Medulla oblongata (tissue), 1 donor: ENCODE data around the gene CTAGE8.
"Not testable (repeated sequence)": the region's sequence is repeated elsewhere in the genome, so short reads cannot be mapped to it uniquely, and the experiment has no call there.

Source experiments
- DNase-seq: peaks from one replicate; pipeline ENCODE4 v3.0.0-alpha.2; 2015; ENCODE audit errors: extremely low spot score

CTAGE8 gene

DNA sequence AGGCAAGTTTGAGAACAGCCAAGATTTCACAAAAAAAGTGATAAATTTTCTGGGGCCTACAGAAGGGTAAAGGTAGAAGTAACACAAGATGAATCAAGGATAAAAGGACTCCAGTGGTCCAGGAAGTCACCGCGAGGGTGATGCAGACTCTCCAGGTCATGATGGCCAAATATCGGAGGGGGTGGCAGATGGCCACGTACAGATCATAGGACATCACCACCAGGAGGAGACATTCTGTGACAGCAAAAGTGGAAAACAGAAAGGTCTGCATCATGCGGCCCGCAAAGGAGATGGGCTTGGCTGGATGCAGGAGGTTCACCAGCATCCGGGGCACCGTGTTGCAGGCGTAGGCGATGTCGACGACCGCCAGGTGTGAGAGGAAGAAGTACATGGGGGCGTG, 10.0 kb downstream of the CTAGE8 start:
- DNase-seq, result not testable (repeated sequence)

DNA sequence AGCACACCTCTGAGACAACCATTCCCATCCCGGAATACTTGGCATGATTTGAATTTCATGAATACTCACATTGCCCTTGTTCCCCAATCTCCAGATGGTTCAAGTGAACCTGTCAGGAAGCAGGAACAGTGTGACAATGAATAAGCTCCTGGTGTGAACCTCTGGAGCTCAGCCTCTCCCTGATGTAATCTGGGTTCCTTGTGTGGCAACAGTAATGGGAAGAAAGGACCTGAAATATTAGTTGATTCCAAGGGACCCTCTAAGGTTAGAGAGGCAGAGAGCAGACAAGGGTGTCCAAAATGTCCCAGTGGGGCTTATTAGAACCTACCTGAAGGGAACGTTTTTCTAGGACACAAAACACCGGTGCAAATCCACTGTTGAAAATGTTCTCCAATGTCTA, 13.0 kb downstream of the CTAGE8 start:
- peak; percentile 1 for DNase-seq

DNA sequence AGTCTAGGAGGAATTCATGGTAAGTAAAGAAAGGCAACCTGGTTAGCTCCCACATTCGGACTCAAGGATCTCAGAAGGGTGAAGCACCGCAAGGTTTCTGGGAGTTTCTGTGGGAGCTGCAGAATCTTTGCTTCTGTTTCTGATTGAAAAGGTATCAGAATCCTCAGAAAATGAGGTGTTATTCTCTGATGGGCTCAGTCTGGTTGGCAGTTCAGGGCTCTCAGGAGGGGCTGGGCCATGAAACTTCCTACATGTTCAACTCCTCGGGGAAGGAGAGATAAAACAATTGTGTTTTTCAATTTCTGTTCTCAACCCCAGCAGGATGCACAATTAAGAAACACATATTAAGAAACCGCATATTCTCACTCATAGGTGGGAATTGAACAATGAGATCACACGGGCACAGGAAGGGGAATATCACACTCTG, 13.6 kb downstream of the CTAGE8 start:
- peak; percentile 1 for DNase-seq

DNA sequence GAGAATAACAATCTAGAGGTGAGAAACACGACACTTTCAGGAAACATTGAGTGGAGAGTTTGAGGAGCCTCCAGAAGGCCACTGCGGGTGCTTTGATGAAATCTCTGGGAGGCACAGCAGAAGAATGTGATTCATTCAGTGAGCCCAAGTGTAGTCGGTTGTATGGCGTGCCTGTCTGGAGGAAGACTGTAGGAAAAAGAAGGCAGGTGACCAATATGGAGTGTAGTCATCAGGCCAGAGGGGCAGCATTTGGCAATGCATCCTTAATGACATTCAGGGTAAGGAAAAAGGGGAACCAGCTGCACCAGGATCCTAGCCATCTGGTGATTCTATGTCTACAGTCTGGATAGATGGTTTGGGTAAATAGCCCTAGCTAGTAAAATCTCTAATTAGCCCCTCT, 16.8 kb downstream of the CTAGE8 start:
- DNase-seq, result not testable (repeated sequence)

DNA sequence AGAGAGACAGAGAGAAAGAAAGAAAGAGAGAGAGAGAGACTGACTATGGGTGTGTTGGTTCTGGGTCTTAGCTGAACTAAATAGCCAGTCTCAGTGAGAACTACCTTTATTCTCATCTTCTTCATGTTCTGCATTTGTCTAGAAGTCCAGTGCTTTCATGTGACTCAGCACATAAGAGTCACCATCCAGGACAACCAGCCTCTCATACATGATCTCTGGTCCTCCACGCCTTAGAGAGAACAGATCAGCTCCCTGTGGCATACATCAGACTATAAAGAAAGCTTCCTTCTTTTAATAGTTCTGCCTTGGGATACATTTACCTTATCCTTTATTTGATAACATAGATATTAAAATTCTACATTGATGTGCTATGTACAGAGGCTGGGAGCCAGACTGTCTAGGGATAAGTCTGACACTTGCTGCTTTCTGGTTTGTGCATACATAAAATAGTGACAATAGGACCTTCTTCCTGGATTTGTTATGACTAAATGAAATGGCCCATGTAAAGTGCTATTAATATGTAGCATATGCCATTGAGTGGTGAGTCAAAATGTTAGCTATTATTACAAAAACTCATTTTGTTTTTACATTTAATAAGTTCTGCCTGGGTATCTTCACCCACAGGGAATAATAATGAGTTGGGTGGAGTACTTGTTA, 21.3 kb downstream of the CTAGE8 start:
- DNase-seq, result not testable (repeated sequence)

DNA sequence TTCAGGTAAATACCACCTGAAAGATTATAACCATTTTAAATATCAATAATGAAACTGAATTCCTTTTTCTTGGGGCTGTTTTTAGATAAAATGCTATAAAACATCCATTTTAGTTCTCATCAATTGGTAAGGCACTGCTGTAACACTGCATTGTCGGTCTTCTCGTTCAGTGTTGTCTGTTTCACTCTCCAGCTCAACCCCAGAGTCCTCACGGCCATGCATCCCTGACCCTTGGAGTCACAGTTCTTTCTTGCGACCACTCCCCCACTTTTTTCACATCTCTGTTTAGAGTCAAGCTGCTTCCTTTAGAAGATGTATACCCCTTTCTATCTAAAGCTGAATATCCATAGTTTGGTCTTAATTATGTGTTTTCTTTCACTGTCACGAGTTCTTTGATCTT, 22.1 kb downstream of the CTAGE8 start:
- not testable (repeated sequence) for DNase-seq

DNA sequence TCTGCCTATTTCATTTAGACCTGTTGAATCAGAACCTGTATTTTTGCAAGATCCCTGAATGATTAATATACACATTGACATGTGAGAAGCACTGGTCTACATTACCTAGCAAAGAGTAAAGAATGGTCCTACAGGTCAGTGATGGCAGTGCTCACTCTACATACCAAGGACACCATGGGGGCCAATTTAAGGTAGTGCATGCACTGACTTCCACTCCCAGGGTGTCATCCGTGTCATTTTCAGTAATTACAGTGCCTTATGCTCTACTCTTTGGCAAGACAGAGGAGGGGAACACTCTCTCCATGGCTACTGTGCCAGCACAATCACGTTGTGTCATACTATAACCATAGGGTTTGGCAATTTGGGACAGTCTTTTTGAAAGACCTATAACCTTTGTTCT, 23.7 kb downstream of the CTAGE8 start:
- not testable (repeated sequence) for DNase-seq

DNA sequence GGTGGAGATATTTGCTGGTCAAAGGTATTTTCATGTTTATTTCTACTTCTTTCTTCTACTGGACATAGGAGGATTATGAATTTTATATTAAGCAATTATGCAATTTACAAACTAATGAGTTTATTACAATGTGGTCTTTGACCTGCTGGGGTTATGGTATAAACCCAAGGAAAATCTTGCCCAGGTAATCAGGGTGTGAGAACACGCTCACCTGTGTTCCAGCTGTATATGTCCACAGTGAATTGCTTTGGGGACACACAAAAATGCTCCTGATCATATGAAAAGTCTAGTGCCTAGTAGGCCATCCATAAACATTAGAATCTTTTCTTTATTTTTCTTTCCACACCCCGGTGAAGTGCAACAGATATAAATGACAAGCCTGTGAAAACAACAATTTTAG, 29.7 kb downstream of the CTAGE8 start, which contains the start of gene OR2A42:
Gene OR2A42, minus strand, starts transcription at position 241 of the 400 bp plus-strand sequence. CDS start 6,762 bp downstream, outside the sequence.
- not testable (repeated sequence) for DNase-seq

DNA sequence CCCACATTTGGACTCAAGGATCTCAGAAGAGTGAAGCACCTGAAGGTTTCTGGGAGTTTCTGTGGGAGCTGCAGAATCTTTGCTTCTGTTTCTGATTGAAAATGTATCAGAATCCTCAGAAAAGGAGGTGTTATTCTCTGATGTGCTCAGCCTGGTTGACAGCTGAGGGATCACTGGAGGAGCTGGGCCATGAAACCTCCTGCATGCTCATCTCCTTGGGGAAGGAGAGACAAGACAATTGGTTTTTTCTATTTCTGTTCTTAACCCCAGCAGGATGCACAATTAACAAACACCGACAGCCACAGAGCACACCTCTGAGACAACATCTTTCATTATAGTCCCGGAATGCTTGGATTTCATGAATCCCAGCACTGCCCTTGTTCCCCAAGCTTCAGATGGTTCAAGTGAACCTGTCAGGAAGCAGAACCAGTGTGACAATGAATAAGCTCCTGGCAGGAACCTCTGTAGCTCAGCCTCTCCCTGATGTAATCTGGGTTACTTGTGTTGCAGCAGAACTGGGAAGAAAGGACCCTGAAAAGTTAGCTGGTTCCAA, 30.5 kb downstream of the CTAGE8 start:
- DNase-seq, result not testable (repeated sequence)

DNA sequence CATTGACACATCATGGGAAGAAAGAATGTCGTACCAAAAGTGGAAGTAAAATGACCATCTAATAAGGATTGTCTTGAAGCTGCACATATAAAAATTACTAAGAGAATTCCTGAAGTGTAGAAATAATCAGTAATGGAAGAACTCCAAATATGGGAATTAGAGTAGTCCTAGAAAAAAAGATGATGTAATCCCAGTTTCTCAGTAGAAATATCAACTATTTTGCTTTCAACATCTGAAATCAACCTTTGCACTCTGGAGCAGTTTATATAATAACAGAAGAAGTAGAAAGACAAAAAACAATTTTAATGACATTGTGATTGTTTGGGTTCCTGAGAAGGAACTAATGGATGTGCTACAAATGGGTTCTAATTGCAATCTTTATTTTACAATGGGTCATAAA, 36.0 kb downstream of the CTAGE8 start:
- not testable (repeated sequence) for DNase-seq

DNA sequence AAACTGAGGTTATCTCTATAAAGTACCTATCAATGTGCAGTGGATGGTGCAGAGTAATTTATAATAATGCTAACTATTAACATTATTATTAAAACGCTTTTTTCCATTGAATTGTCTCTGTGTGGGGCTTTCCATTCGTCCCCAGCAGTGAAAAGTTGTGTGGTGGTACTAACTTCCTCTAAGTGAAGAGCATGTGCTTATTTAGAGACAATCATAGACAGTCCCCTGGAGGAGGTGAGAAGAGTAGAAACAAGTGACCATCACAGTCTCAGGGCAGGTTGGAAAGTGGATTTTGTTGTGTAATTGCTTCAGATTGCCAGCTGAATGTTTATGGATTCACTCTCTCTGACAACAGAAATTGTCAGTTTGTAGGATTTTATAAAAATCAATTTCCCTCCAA, 38.1 kb downstream of the CTAGE8 start:
- DNase-seq, result not testable (repeated sequence)

DNA sequence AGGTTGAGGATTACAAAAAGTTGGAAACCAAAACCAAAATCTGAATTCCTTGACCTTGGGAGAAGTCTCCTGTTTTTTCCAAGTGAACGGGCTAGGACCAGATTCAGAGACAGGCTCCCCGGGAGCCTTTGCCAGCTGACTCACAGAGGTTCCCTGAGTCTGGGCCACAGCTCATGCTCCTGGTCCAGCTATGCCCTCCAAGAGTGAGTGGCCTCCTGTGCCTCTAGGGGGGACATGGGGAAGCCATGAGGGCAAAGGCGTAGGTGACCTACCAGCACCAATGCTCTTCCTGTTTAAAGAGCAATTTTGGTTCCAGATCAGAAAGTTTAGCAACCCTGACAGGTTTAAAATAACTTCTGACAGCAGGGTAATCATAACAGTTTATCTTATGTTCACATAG, 40.3 kb downstream of the CTAGE8 start:
- DNase-seq, result not testable (repeated sequence)

DNA sequence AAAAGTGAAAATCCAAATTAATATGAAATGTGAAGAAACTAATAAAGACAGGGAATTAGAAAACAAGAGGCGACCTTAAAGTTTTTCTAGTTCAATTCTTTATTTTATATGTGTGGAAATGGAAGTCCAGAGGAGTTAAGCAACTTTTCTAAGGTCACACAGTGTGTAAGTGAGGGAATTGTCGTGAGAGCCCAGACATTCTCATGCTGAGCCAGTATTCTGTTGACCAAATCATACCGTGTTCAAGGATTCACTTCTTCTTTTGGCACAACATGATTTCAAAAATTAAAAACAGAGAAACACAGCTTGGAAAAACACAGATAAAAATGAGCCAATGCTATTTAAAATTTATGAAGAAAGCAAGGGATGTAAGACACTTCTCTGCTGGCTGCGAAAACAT, 42.2 kb downstream of the CTAGE8 start:
- DNase-seq, result not testable (repeated sequence)

DNA sequence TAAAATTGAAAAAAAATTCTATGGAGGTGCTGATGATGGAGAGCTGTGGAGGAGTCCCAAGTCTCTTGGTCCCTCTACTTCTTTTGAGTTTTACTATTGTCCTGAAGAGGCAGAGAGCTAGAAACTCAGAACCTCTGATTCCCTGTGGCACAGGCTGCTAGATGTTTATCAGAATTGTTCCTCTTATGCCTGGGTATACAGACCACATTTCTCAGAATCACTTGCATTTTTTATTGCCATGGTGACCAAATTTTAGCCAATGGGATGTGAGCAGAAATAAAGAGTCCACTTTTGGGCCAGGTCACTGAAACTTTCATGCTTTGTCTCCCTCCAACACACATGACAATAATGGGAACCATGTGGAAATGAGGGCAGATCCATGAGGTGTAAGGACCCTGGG, 45.4 kb downstream of the CTAGE8 start:
- not testable (repeated sequence) for DNase-seq

DNA sequence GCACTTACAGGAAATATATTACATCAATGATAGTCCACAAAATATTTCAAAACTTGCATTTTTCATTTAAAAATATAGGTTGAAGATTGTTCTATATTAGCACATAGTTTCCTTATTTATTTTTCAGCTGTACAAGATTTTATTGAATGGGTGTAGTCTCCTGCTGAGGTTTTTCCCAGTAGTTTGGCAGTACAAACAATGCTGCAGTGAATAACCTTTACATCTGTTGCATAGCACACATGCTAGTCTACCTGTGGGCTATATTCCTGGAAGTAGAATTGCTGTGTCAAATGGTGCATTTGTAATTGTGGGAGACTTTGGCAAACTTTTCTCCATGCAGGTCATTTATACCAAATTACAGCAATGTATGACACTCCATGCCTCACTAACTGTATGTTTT, 48.6 kb downstream of the CTAGE8 start:
- DNase-seq, result not testable (repeated sequence)

DNA sequence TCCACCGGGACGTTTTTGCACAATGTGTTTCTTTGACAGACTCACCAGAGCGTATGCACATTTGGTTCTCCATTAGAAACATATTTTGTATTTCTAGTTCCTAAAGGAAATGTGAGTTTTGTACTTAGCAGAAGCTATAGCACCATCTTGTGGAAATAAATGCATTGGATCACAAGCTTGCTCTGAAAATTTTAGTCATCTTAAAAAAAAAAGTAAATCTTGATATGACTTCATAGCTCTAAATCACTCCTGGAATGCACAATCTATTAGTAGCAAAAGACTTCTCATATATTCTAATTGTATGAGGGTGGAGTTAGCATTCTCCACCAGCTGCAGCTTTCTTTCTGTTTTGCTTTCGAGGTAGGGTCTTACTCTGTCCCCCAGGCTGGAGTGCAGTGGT, 49.9 kb downstream of the CTAGE8 start:
- not testable (repeated sequence) for DNase-seq

DNA sequence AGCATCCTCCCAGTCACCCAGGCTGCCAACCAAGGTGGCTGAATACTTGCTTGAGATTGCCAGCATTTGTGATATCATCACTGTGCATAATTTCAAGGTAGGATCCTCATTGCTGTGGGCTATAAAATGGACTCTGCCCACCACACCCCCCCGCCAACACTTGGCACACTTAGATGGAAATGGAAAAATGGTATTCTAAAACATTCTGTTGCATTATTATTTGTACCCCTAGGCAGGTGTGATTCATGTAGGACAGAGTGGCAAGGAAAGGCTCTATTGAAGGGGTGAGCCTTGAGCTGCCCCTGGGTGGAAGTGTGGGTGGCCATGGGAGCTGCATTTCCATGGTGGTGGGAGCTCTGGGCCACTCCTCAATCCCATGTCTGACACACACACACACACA, 50.5 kb downstream of the CTAGE8 start:
- DNase-seq, result not testable (repeated sequence)

DNA sequence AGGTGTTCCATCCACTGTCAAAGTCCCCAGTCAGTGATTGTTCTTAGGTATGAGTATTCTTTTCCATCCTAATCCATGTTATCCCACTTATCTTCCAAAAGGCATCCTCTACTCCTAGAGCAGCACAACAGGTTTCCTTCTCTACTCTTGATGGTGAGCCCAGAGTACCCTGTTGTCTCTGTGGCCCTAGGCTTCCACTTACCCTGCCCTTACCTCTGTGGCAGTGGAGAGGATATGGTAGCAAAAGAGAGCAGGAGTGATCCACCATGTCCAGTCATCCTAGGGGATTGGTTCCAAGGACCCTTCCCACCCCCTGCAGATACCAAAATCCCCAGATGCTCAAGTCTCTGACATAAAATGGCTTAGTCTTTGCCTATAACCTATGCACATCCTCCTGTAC, 51.9 kb downstream of the CTAGE8 start:
- DNase-seq, result not testable (repeated sequence)
